Progenitor cell of endocrine pancreas (in vitro differentiated cells): ENCODE data around the gene TRAPPC10. TPM values are rescaled to one million over a fixed set of nuclear protein-coding genes. Genes with fewer than 3 reads are reported as not detected.

Experiments
- DNase-seq: peaks from one replicate; pipeline ENCODE4 v3.0.0; 2021; ENCODE audit warnings: low spot score; ENCODE audit not compliant: unreplicated experiment
- H3K27ac Mint-ChIP-seq: 2 replicates; pipeline ENCODE4 v1.8.0; 2021; ENCODE audit warnings: mild to moderate bottlenecking, moderate library complexity, mixed read lengths
- H3K27me3 Mint-ChIP-seq: 2 replicates; pipeline ENCODE4 v1.8.0; 2021; ENCODE audit warnings: mixed read lengths
- H3K36me3 Mint-ChIP-seq: 2 replicates; pipeline ENCODE4 v1.8.0; 2022; ENCODE audit warnings: mixed read lengths; ENCODE audit not compliant: insufficient read depth
- H3K4me1 Mint-ChIP-seq: 2 replicates; pipeline ENCODE4 v1.8.0; 2021; ENCODE audit warnings: low read depth, mixed read lengths
- H3K4me3 Mint-ChIP-seq: 2 replicates; pipeline ENCODE4 v1.8.0; 2021; ENCODE audit warnings: low read depth, mild to moderate bottlenecking, moderate library complexity, mixed read lengths
- H3K9me3 Mint-ChIP-seq: 2 replicates; pipeline ENCODE4 v1.8.0; 2021; ENCODE audit warnings: low read depth, mixed read lengths
- CTCF ChIP-seq: fragments of 200-600 bp; sonication (generic); IDR thresholded peaks from one replicate; pipeline ENCODE4 v1.5.0; 2021; ENCODE audit warnings: antibody characterized with exemption, mild to moderate bottlenecking; ENCODE audit not compliant: unreplicated experiment
- total RNA-seq: library from RNA; stranded (reverse); gene quantifications from 2 replicates; pipeline ENCODE4 v1.2.1, GENCODE V29; 2021

TRAPPC10 gene
- total RNA-seq, 1 donor from 2014 or later, result 42.7 TPM

- no peak for TF ChIP-seq CTCF
- no peak overlapping the region for H3K4me3 Mint-ChIP-seq
- no peaks in the 10 kb centered on the region for H3K4me1 Mint-ChIP-seq
- no peaks in the 10 kb centered on the region for H3K27me3 Mint-ChIP-seq
- no peaks in the 10 kb centered on the region for H3K9me3 Mint-ChIP-seq
- no peak overlapping the region for H3K27ac Mint-ChIP-seq
- no peak for DNase-seq
- peaks cover 12% of the 10 kb centered on the region for H3K36me3 Mint-ChIP-seq
These were observed 27.7 kb downstream of the TRAPPC10 start for GRCh38 chr21:44039828-44040227.

- no peak overlapping the region for H3K4me3 Mint-ChIP-seq
- no peak for DNase-seq
- no peak overlapping the region for H3K27ac Mint-ChIP-seq
- TF ChIP-seq CTCF, result no peak
- no peaks in the 10 kb centered on the region for H3K4me1 Mint-ChIP-seq
- H3K36me3 Mint-ChIP-seq, result peaks cover 8% of the 10 kb centered on the region
- H3K9me3 Mint-ChIP-seq, result no peaks in the 10 kb centered on the region
- no peaks in the 10 kb centered on the region for H3K27me3 Mint-ChIP-seq
These were observed 31.5 kb downstream of the TRAPPC10 start for GRCh38 chr21:44043613-44044012.

GRCh38 chr21:44046734-44047133, 34.6 kb downstream of the TRAPPC10 start:
- TF ChIP-seq CTCF, result no peak
- H3K27ac Mint-ChIP-seq, result no peak overlapping the region
- peaks cover 5% of the 10 kb centered on the region for H3K4me1 Mint-ChIP-seq
- peaks cover 7% of the 10 kb centered on the region for H3K36me3 Mint-ChIP-seq
- no peaks in the 10 kb centered on the region for H3K27me3 Mint-ChIP-seq
- no peak overlapping the region for H3K4me3 Mint-ChIP-seq
- DNase-seq, result no peak
- H3K9me3 Mint-ChIP-seq, result no peaks in the 10 kb centered on the region

- no peak for DNase-seq
- Mint-ChIP-seq H3K4me3 (no peak overlapping the region), H3K27ac (no peak overlapping the region), H3K36me3 (peaks cover 9% of the 10 kb centered on the region), H3K4me1 (peaks cover 13% of the 10 kb centered on the region), H3K27me3 (no peaks in the 10 kb centered on the region), H3K9me3 (no peaks in the 10 kb centered on the region)
- TF ChIP-seq CTCF, result no peak
These were observed 36.0 kb downstream of the TRAPPC10 start for GRCh38 chr21:44047996-44048560.

- Mint-ChIP-seq H3K4me1 (peaks cover 17% of the 10 kb centered on the region), H3K27ac (no peak overlapping the region), H3K9me3 (no peaks in the 10 kb centered on the region), H3K36me3 (peaks cover 8% of the 10 kb centered on the region), H3K4me3 (no peak overlapping the region), H3K27me3 (no peaks in the 10 kb centered on the region)
- no peak for TF ChIP-seq CTCF
- no peak for DNase-seq
These were observed 37.1 kb downstream of the TRAPPC10 start for GRCh38 chr21:44049182-44049581.
